Esophagus muscularis mucosa (tissue), 4 donors: ENCODE results near the gene CCDC12. TPM values are rescaled to one million over a fixed set of nuclear protein-coding genes. Genes with fewer than 3 reads are reported as not detected.
A peak's percentile ranks its signal among the peaks of the same experiment; 100 is the strongest.

Source experiments
- DNase-seq: peaks from one replicate; pipeline ENCODE4 v3.0.0-alpha.2; 2017; ENCODE audit errors: extremely low spot score
- H3K27ac ChIP-seq, 4 donors: fragments of 200-600 bp; sonication (generic); replicated peaks in 1 of 4; 1 replicate in 3 of 4; 2 replicates in 1 of 4; pipeline ENCODE4 v1.5.1; 2016 to 2019; ENCODE audit warnings: mild to moderate bottlenecking in 1 of 4
- H3K27me3 ChIP-seq, 4 donors: fragments of 200-600 bp; sonication (generic); one replicate each; pipeline versions ENCODE4 v1.5.1 to v1.6.0; 2016 to 2019
- H3K36me3 ChIP-seq, 4 donors: fragments of 200-600 bp; sonication (generic); one replicate each; pipeline ENCODE4 v1.5.1; 2016 to 2019
- H3K4me1 ChIP-seq, 4 donors: fragments of 200-600 bp; sonication (generic); one replicate each; pipeline ENCODE4 v1.5.1; 2016 to 2019
- H3K4me3 ChIP-seq, 4 donors: fragments of 200-600 bp; sonication (generic); 1 replicate in 2 of 4; 2 replicates in 2 of 4; pipeline ENCODE4 v1.5.1; 2016 to 2019; ENCODE audit warnings: mild to moderate bottlenecking in 4 of 4, moderate library complexity in 1 of 4
- H3K9me3 ChIP-seq, 4 donors: fragments of 200-600 bp; sonication (generic); 1 replicate in 3 of 4; 2 replicates in 1 of 4; pipeline ENCODE4 v1.5.1; 2016 to 2019
- CTCF ChIP-seq, 3 experiments: fragments of 200-600 bp in 2 of 3; fragments of 450-650 bp in 1 of 3; sonication (generic) in 2 of 3; IDR thresholded peaks; one replicate each; pipeline ENCODE4 v1.5.1; 2017 to 2019; ENCODE audit warnings: antibody characterized with exemption in 3 of 3, mild to moderate bottlenecking in 2 of 3, moderate library complexity in 1 of 3
- EP300 ChIP-seq: sonication (generic); formaldehyde crosslinking; IDR thresholded peaks from one replicate; pipeline ENCODE4 v1.6.1; 2017; ENCODE audit warnings: antibody characterized with exemption
- POLR2A ChIP-seq: fragments of 450-650 bp; IDR thresholded peaks from one replicate; pipeline ENCODE4 v1.6.1; 2017; ENCODE audit warnings: antibody characterized with exemption, moderate library complexity, mild to moderate bottlenecking, low read depth
- POLR2AphosphoS5 ChIP-seq, 2 donors: sonication (generic); formaldehyde crosslinking; IDR thresholded peaks; one replicate each; pipeline ENCODE4 v1.6.1; 2017; ENCODE audit warnings: antibody characterized with exemption in 2 of 2
- WGBS: methylation state at CpG from one replicate; pipeline ENCODE4 v1.1.5; 2018; 5-methylcytosine and 5-hydroxymethylcytosine counted together
- intact Hi-C: fragments of 100-400 bp; cut with DNase I; formaldehyde crosslinking; loops from one replicate; pipeline ENCODE4 v1.15.1; 2023
- small RNA-seq, 3 donors: library from RNA; depleted of rRNA; stranded (forward); fragments of <200 nt; gene quantifications; one replicate each; pipeline ENCODE3, GENCODE V24; 2016
- total RNA-seq, 4 donors: library from RNA; depleted of rRNA; stranded (reverse); fragments of >200 nt; gene quantifications; one replicate each; pipeline versions ENCODE4 v1.1.0 to v1.2.1, GENCODE V29; 2016

The CCDC12 gene
- total RNA-seq, 4 donors from 2014 or later, result 27.5 to 54.8 (median 36.7) TPM

- no peaks in the 10 kb centered on the region for H3K27me3 ChIP-seq
- no peak for DNase-seq
- H3K36me3 ChIP-seq, result no peaks in the 10 kb centered on the region
- TF ChIP-seq POLR2A (no peak), CTCF (IDR thresholded peaks at IDR 0.05) (no peak), POLR2AphosphoS5 (IDR thresholded peaks at IDR 0.05) (no peak), EP300 (no peak)
- WGBS, result 93% methylated on average over 9 of the region's 9 CpGs
- no peak overlapping the region for H3K4me3 ChIP-seq
- peaks cover 39 to 52% (median 45%) of the 10 kb centered on the region in 4 donors for H3K4me1 ChIP-seq
- H3K27ac ChIP-seq, result no peak overlapping the region
- H3K9me3 ChIP-seq, result no peaks in the 10 kb centered on the region
- intact Hi-C loops, result no loop called here
Observed at GRCh38 chr3:46875560-46875959, 101.0 kb downstream of the CCDC12 start.

- Histone ChIP-seq H3K4me3 (no peak overlapping the region), H3K27ac (peak overlapping the region; percentile 32 to 67 (median 52)), H3K36me3 (no peaks in the 10 kb centered on the region), H3K9me3 (no peaks in the 10 kb centered on the region), H3K27me3 (no peaks in the 10 kb centered on the region), H3K4me1 (peaks cover 39 to 47% (median 44%) of the 10 kb centered on the region in 4 donors)
- WGBS, result 15% methylated on average over 10 of the region's 18 CpGs
- TF ChIP-seq EP300, result no peak
- TF ChIP-seq POLR2AphosphoS5 (IDR thresholded peaks at IDR 0.05), result peak in 1 of 2 donors; percentile 21
- intact Hi-C loops, result no loop called here
- no peak for DNase-seq
Observed at GRCh38 chr3:46874430-46874829, 102.1 kb downstream of the CCDC12 start.

DNA sequence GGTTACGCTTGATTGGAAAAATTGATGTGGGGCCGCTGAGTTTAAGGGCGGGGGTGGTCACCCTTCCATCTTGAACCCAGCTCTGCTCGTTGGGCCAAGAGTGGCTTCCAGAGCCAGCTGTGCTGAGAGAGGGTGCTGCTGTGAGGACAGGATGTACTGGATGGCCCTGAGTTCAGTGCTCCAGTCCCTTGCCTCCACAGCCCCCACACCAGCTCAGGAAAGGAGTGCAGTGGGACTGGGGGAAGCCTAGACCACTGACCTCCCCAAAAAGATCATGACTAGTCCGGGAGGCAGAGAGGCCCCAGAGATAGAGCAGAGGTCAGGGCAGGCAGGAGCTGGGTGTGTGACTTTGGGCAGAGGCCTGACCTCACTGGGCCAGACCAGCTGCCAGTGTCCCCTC lies 103.0 kb downstream of the CCDC12 start:
- no peak for TF ChIP-seq EP300
- no peak for TF ChIP-seq POLR2AphosphoS5 (IDR thresholded peaks at IDR 0.05)
- no peak for TF ChIP-seq POLR2A
- TF ChIP-seq CTCF (IDR thresholded peaks at IDR 0.05), result no peak
- Histone ChIP-seq H3K4me3 (no peak overlapping the region), H3K36me3 (no peaks in the 10 kb centered on the region), H3K9me3 (no peaks in the 10 kb centered on the region), H3K27me3 (no peaks in the 10 kb centered on the region), H3K4me1 (peaks cover 39 to 48% (median 41%) of the 10 kb centered on the region in 4 donors), H3K27ac (peak overlapping the region; percentile 32 to 67 (median 52))
- intact Hi-C loops, result no loop called here
- WGBS, result no CpG with 5 or more reads among the region's 5 CpGs
- no peak for DNase-seq

Small RNA genes within 50 kb of the gene (small RNA-seq; reads per million reads assigned to genes)
- 0 reads per million in 3 donors for gene AC109583.2

Other genes starting within 250 kb of the CCDC12 start
- 10 to 100 TPM in 1 of 4 donors, 1 to 10 TPM in 2, under 1 TPM in 1; 0.83 to 13.0 (median 7.7) TPM for gene MYL3, start 113.3 kb downstream of the CCDC12 start, total RNA-seq
- gene PTH1R, start 99.0 kb downstream of the CCDC12 start, total RNA-seq, result 10 to 100 TPM in 2 of 4 donors, 1 to 10 TPM in 2; 2.1 to 26.8 (median 14.5) TPM
- gene NBEAL2, start 2.9 kb upstream of the CCDC12 start, total RNA-seq, result 10 to 100 TPM; 16.6 to 22.1 (median 21.2) TPM
- gene SETD2, start 187.4 kb upstream of the CCDC12 start, total RNA-seq, result 10 to 100 TPM; 52.2 to 66.4 (median 56.8) TPM